Measurements from ENCODE around the gene EIF5B.

The EIF5B gene

DNA sequence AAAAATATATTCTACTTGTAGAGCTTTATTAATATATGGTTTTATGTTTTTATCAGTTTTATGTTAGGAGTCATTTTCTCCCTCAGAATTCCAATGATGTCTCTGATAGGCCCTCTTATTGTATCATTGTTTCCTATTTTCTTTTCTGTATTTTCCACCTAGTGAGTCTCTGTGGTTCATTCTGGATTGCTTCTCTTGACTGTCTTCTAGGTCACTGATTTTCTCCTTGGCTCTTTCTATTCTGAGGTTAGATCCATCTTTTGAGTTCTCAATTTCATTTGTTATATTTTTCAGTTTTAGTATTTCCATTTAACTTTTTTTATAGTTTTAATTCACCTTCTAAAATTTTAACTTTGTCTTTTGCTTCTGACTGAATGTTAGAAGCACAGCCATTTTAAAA lies 37.6 kb downstream of the EIF5B start:
- no peak for DNase-seq

DNA sequence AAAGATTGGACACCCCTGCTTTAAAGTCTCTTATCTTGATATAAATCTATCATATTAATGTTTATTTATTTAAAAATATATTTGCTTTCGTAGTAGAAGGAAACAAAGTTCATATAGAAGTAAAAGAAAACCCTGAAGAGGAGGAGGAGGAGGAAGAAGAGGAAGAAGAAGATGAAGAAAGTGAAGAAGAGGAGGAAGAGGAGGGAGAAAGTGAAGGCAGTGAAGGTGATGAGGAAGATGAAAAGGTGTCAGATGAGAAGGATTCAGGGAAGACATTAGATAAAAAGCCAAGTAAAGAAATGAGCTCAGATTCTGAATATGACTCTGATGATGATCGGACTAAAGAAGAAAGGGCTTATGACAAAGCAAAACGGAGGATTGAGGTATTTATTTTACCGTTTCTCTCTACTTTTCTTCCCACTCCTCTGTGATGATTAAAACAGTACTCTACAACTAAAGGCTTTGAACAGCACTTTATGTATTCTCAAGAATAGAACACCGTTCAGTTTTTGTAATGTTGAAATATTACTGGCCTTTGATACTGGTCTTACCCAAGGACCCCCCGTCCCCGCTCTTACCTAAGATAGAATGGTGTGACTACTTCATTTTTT lies 39.2 kb downstream of the EIF5B start:
- DNase-seq: no peak

DNA sequence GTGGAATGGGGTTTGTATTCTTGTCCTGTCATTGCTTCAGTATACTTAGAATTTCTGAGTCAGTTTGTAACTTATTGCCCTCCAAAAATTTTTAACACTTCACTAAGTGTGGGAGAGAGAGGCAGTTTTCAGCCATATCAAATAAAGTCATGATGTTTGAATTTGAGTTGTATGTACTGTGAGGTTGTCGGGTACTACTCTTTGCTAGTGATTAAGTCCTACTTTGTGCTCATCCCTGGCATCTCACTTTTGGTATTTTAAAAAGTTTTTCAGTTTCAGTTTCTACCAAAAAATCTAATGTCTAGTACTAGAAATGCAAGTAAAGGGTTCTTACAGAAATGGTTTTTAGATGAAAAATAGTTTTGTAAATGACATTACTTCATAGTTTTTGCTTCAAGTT lies 40.7 kb downstream of the EIF5B start:
- no peak for DNase-seq

DNA sequence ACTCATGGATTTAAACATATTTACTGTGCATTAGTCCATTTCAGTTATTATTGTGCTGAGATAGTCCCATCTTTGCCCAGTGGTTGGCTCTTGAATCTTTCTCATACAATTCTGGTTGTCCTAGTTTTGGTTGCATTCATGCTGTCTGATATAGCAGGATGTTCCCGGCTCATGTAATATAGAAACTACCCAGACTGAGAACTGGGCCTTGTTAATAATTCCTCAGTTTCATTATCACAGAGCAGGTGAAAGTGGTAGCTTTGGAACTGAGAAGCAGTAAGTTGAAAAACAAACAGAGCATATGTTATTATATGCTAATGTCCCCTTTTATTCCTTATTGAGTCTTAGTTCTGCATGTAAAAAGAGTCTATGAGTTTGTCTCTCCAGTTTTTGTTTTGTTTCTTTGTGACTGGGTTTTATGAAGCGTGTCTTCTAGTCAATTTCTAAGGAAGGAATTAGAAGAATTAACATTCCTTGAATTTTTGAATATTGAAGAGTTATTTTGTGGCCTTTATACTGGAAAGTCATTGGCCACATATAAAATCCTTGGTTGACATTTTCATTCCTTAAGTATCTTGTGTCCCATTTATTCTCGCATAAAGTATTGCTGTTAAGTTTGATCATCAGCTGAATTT lies 43.3 kb downstream of the EIF5B start:
- DNase-seq: no peak

DNA sequence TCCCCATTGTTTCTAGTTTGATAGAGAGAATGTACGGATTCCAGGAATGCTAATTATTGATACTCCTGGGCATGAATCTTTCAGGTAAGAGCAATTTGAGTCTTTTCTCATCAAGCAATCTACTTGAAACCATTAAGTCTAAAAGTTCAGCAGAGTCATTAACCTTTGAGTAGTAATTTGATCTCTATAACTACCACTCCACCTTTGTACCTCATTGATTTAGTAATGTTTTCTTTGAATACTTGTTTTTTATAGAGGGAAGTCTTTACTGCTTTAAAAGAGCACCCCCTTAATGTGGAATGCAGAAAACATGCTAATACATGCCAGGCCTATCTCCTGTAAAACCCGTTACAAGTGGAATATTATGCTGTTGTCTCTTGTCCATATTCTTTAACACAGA lies 45.0 kb downstream of the EIF5B start:
- no peak for DNase-seq

DNA sequence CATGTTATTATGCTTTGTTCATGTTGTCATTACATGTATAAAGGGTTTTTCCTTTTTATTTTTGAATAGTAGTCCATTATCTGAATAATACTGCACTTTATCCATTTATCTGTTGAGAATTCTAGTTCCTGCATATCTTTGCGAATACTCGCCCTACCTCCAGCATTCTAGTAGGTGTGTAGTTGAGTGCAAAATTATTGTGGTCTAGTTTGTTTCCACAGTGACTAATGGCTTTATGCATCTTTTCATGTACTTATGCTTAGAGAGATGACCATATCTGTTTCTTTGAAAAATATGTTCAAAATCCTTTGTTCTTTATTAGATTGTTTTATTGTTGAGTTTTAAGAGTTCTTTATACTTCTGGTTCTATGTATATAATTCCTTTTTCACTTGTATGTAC lies 48.8 kb downstream of the EIF5B start:
- no peak for DNase-seq

DNA sequence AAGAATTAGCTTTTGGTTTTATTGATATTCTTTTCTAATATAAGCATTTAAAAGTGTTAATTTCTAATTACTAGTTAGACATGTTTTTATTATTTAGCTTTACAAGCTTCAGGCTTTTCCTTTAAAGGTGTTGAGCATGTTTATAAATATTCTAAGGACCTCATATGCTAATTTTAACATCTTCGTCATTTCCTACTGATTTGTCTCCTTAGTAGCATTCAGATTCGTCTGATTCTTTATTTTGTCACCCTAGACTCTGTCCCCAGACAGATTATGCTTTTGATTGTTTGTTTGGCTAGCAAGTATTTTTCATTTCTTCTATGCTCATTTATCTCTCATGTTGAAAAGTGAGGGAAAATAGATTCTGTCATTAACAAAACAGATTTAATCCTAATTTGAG lies 51.7 kb downstream of the EIF5B start:
- DNase-seq: no peak

DNA sequence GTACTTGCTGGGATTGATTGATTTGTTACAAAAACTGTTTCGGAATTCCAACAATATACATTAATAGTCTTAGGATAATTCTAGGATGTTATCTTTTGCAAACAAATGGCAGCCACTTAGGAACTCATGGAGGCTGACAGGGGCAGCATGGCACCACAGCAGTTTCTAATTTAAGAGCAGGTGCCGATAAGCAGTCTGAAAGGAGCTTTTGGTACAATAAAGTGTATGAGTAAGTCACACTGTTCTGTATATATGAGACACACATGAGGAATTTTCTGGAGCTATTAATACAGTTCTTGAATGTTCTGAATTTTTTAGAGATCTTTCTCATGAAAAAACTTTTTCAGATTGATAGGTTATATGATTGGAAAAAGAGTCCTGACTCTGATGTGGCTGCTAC lies 52.2 kb downstream of the EIF5B start:
- DNase-seq: no peak

DNA sequence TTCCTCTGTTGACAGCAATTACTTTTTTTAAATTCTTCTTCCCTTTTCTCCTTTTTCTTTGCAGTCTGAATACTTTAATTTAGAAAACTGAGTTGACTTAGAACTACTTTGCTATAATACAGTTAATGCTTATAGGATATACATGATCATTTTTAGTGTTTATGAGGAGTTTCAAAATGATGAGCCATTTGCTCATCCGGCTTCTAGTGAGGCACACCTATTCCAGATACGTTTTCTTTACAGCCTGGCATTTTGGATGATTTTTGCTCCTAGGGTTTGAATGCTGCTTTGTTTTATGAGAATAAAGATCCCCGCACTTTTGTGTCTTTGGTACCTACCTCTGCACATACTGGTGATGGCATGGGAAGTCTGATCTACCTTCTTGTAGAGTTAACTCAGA lies 52.8 kb downstream of the EIF5B start:
- DNase-seq: no peak

DNA sequence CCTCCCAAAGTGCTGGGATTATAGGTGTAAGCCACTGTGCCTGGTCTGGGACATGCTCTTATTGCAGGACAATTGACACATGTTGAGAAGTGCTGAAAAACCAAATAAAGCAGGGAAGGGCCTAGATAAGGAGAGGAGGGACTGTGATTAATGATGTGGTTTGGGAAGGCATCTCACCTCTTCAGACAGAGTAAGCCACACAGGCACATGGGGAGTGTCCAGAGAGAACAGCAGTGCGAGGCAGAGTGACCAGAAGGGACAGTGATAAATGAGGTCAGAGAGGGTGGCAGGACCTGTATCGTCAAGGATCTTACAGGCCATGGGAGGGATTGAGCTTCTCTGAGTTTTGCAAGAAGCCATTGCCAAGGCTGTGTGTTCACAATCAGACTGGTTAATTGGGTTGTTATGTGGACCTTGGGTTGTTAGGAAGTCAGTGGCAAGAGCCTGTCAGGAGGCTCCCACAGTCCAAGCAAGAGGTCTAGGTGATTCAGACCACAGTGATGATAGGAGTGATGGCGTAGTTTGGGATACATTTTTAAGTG lies 58.5 kb downstream of the EIF5B start:
- no peak for DNase-seq

DNA sequence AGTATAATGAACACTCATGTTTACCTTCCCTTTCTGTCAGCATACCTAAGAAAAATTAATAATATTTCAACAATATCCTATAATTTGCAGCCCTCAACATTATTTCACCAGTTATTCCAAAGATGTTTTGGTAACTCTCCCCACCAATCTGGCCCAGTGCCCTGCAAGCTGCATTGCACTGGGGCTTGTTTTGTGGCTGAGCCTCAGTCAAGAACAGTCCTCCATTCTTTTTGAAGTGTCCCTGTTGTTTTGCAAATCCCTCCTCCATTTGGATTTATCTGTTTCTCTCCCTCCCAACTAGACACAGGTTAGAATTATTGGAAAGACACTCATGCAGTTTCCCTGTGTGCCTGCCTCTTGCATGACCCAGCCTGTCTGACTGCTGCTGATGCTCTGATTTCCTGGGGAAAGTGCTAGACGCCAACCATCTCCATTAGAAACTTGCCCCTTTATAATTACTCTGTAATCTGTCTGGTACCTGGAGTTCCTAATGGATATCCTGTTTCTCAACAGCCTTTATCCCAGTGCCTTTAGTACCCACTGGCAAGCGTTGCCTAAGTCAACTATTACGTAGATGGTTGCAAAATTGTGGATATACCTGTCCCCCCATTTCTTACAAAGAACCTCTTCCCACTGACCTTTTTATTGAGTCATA lies 60.2 kb downstream of the EIF5B start:
- no peak for DNase-seq

DNA sequence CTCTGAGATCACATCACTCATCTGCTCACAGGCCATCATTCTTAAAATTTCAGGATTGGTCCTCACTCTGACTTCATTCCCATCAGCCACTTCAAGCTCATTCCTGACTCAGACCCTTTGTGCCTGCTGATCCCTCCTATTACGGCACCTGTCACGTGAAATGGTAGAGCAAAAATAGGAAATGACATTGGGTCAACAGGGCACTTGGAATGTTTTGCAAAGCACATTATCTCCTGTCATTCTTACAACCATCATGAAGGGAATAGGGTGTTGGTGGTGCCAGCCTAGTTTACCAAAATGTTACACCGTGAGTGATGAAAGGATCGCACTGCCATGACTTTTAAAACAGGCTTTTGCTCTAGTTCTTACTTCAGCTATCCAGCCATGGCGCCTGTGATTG lies 61.1 kb downstream of the EIF5B start:
- DNase-seq: no peak

DNA sequence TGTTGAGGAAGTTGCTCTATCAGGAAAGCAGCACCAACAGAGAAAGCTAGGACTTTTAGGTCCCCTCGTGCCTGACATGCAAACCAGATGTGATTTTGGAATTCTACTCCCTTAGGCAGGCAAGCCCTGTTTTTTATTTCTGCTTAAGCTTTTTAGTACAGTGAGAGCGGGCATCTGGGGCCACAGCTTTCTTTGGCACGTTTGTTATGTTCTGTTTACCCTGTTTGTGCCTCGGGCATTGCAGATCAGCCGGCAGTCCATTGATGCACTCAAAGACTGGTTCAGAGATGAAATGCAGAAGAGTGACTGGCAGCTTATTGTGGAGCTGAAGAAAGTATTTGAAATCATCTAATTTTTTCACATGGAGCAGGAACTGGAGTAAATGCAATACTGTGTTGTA lies 61.9 kb downstream of the EIF5B start:
- no peak for DNase-seq

DNA sequence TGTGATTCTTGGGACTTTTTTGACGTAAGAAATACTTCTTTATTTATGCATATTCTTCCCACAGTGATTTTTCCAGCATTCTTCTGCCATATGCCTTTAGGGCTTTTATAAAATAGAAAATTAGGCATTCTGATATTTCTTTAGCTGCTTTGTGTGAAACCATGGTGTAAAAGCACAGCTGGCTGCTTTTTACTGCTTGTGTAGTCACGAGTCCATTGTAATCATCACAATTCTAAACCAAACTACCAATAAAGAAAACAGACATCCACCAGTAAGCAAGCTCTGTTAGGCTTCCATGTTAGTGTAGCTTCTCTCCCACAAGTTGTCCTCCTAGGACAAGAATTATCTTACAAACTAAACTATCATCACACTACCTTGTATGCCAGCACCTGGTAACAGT lies 62.6 kb downstream of the EIF5B start:
- no peak for DNase-seq

DNA sequence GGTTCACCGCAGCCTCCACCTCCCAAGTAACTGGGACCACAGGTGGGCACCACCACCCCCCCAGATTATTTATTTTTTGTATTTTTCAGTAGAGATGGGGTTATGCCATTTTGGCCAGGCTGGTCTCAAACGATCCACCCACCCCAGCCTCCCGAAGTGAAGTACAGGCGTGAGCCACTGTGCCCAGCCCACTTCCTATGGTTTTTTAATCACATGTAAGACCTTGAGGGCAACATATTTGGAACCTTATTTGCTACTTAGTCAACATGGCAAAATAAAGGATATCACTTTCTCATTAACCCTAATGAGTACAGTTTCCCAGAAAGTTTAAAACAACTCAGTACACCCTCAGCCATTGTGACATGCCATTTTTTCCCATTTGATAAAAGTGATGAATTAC lies 64.7 kb downstream of the EIF5B start:
- no peak for DNase-seq

DNA sequence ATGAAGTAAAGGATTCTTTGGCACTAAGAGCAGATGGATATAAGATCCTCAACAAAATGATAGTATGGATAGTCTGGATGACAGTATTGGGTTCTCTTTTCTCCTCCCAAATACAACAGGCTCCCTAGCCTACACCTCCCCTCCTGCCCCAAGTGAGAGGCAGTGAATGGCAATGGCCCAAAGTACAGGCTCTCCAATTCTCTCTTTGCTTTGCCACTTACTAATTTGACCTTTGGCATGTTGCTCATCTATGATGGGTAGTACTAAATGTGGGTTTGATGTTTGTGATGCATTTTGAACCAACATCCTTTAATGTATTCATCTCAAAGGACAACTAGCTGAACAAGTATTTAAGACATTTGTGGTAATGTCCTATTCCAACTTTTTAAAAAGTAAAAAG lies 65.9 kb downstream of the EIF5B start:
- DNase-seq: no peak

DNA sequence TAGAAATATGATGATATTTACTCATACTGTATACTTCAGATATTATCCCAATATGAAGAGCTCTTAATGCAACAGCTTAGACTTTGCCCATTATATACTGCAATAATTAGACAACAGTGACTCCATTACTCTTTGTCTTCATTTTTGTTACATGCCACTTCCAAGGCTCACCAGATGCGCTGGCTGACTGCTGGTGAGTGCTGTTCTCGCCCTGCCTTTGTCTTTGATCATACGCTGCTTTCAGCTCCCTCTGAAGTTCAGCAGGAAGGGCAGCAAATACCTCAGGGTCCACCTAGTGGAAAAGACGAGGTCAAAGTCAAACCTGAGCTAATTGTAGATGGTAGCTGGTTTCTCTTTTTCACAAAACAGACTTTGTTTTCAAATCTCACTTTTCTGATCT lies 66.3 kb downstream of the EIF5B start:
- no peak for DNase-seq

DNA sequence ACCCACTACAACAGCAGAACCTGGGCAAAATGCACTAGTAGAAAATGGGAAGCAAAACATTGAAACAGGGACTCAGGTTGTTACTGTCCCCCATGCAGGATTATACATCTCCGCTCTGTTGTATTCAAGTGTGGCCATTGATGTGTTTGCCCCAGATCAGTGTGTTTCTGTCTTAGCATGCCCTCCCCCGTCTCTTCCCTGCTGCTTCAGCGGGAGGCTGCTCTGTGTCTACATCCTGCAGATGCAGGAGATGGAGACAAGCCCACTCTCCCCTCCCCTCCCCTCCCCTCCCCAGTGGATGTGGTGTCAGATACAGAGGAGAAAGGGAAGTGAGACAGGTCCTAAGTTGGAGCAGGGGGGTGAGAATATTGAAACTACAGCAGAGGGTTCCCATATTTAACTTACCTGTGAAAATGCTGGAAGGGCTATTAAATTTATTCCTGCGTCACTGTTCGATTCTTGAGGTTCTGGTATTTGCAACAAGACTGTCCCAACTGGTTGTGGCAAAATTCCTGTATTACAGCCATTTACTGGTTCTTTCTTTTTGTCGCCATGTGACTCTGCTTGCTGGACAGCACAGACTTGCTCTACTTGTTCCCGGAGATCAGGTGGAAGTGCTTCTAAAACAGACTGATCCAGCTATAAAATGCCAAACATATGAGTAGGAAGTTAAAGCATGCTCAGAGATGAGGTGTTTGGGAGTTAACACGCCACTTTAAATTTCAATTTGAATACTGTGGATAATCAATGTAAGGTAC lies 67.0 kb downstream of the EIF5B start:
- no peak for DNase-seq

DNA sequence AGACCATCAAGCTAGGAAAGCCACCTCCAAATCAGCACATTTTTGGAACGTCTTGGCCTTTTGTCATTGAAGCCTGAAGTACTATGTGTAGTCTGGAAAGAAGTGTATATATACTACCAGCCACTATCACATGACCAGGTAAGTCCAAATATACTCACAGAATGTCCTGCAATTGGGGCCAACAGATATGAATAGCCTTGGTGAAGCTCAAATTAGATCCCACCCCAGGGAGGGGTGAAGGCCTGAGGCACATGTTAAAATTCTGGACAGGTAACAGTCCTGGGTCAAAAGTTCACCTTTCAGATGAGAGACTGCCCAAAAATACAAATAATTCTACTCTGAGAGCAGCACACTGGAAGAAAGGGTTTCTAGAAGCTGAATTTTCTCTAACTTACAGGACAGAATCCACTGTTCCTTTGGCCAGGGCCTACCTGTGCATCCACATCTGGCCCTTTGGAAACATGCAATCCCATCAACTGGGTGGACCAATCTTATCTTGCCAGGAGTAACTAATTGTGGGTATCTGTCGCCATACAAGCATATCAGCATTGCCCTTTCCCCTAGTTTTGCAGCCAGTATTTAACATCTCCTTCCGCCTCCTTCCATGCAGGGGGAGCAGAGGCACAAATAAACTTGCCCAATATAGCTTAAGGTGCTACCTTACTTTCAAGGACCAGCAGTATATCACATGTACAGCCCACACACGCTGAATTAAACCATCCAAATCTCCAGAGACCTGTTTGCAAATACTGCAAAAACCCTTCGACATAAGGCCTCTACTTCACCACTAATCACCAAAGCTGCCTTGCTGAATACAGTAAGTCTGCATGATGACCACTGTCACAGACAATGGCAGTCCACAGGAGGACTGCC lies 67.8 kb downstream of the EIF5B start:
- no peak for DNase-seq

DNA sequence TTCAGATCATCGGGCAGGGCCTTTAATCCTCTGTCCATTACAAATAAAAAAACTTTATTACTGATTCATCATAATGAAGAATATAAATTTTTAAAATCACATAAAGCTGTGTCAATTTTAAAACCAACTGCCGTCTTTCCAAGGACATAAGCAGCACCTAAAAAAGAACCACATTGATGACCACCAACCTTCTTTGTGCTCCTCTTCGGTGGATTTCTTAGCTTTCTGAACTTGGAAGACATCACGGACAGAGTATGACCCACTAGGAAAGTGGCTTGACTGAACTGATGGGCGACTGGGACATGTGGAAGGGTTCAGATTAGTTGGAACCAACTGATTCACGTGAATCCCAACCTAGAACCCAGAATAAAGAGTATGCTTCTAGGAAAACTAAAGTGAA lies 68.9 kb downstream of the EIF5B start:
- no peak for DNase-seq

DNA sequence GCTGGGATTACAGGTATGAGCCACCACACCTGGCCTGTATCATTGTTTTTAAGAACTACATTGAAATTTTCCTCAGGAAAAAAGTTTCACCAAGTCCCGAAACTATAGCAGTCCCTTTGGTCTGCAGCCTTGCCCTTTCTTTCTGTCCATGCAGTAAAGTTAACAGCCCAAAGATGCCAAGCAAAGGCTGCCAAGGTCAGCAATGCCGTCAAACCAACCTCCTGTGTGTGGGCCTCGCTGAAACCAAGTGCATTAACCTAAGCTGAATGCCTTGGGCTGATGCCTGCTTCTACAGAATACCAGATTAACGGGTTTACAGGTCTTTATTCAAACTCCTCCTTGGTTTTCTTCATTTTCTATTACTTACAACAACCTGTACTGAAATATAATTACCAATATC lies 73.1 kb downstream of the EIF5B start:
- DNase-seq: no peak

DNA sequence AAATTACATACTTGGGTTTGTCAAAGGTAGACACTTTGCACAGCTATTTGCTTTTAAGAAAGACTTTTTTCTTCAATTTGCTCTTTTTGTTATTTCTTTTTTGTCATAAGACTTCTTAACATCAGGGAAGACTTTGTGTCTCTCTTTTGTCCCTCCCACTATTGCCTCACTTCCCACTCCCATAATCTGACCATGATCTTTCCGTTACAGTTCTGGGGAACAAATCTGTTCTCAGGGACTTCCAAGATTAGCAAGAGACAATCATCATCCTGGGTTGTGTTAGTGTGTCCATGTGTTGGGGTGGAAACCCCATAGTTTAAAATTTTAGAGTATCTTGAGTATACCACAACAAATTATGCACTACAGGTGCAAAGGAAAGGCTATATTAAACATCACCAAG lies 77.4 kb downstream of the EIF5B start:
- DNase-seq: no peak

DNA sequence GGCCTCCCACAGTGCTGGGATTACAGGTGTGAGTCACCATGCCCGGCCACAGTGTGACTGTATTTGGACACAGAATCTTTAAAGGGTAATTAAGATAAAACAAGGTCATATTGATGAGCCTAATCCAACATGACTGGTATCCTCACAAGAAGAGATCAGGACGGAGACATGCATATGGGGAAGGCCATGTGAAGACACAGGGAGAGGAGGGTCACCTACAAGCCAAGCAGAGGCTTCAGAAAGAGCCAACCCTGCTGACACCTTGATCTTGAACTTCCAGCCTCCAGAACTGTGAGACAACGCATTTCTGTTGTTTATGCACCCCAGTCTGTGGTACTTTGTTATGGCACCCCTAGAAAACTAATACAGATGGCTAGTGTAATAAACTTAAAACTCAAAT lies 80.2 kb downstream of the EIF5B start:
- no peak for DNase-seq
